Measurements from ENCODE around the gene KCNQ4.
A peak's percentile ranks its signal among the peaks of the same experiment; 100 is the strongest.

Gene KCNQ4

DNA sequence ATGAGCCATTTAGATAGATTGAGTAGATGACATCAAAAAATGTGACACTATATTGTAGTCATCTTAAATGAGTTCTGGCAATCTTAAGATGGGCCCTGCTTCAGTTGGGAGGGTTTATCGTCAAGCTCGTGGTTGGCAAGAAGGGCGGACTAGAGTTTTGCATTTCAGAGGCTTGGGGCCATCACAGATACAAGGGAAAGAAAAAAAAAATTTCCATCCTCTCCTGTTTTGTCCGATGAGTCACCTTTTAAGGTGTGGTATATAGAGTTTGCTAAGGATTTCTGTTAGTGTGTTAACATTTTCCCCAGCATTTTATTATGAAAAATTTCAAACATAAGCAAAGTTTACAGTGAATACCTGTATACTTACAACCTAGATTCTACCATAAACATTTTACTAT lies 31.8 kb upstream of the KCNQ4 start:
- no peak for TF ChIP-seq EZH2phosphoT487 (IDR thresholded peaks at IDR 0.05; ENCODE audit: low read depth)
- peak overlapping the region; percentile 77 for H3K9ac ChIP-seq (ENCODE audit: low read length)
- peak overlapping the region; percentile 99 for H3K27ac ChIP-seq (ENCODE audit: low read length)
- peak overlapping the region; percentile 74 for H3K4me3 ChIP-seq (ENCODE audit: low read length)
- peak overlapping the region; percentile 81 for H3K4me2 ChIP-seq (ENCODE audit: low read length)
- peaks cover 50% of the 10 kb centered on the region for H3K36me3 ChIP-seq (replicated peaks; ENCODE audit: low read depth, low read length)
- no peak overlapping the region for H2AFZ ChIP-seq (ENCODE audit: low read depth, low read length)
- H3K4me1 ChIP-seq (ENCODE audit: low read length) = peaks cover 52% of the 10 kb centered on the region
- H3K27me3 ChIP-seq (ENCODE audit: low read depth, low read length) = no peaks in the 10 kb centered on the region
- no peaks in the 10 kb centered on the region for H3K9me3 ChIP-seq (ENCODE audit: insufficient read depth, low read length)
- peaks cover 10% of the 10 kb centered on the region; the same call in 1 of the 2 replicates for H3K79me2 ChIP-seq (ENCODE audit: low read length)
- H4K20me1 ChIP-seq (ENCODE audit: insufficient read depth, low read length) = no peaks in the 10 kb centered on the region

DNA sequence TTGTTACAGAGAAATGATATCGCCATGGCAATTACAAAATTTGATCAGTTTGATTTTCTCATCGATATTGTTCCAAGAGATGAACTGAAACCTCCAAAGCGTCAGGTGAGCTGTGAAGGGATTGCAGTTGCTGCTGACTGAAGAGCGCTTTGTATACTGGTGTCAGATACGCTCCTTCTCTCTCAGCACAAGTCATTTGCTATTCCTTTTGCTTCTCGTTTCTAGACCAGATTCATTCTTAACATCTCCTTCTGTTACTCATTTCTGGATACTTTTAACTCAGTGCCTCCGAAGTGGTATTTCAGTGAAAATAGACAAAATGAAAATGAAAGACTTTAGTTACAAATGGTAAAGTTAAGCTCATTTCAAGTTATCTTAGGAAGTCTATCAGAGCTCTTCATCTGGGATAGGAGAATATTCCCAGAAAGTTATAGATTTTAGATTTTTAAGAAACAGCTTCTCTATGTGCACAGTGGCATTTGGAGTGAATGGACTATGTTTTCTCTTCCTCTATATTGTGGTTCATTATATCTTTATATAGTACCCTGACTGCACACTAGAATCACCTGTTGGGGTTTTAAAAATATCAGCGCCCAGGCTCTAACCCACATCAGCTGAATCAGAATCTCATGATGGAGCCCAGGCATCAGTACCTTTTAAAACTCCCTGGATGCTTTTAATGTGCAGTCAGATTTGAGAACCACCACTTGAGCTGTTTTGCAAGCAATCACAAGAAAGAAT lies 30.3 kb upstream of the KCNQ4 start:
- TF ChIP-seq EZH2phosphoT487 (IDR thresholded peaks at IDR 0.05; ENCODE audit: low read depth) = no peak
- TF ChIP-seq, protein P1, sequence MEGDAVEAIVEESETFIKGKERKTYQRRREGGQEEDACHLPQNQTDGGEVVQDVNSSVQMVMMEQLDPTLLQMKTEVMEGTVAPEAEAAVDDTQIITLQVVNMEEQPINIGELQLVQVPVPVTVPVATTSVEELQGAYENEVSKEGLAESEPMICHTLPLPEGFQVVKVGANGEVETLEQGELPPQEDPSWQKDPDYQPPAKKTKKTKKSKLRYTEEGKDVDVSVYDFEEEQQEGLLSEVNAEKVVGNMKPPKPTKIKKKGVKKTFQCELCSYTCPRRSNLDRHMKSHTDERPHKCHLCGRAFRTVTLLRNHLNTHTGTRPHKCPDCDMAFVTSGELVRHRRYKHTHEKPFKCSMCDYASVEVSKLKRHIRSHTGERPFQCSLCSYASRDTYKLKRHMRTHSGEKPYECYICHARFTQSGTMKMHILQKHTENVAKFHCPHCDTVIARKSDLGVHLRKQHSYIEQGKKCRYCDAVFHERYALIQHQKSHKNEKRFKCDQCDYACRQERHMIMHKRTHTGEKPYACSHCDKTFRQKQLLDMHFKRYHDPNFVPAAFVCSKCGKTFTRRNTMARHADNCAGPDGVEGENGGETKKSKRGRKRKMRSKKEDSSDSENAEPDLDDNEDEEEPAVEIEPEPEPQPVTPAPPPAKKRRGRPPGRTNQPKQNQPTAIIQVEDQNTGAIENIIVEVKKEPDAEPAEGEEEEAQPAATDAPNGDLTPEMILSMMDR (IDR thresholded peaks at IDR 0.05; ENCODE audit: low read depth, low read length) = no peak
- Histone ChIP-seq H3K27me3 (ENCODE audit: low read depth, low read length) (no peaks in the 10 kb centered on the region), H3K79me2 (ENCODE audit: low read length) (peaks cover 10% of the 10 kb centered on the region; the same call in 1 of the 2 replicates), H2AFZ (ENCODE audit: low read depth, low read length) (no peak overlapping the region), H3K4me3 (ENCODE audit: low read length) (peak overlapping the region; percentile 74), H3K4me1 (ENCODE audit: low read length) (peaks cover 52% of the 10 kb centered on the region), H3K9ac (ENCODE audit: low read length) (peak overlapping the region; percentile 84), H3K4me2 (ENCODE audit: low read length) (peak overlapping the region; percentile 81), H4K20me1 (ENCODE audit: insufficient read depth, low read length) (no peaks in the 10 kb centered on the region), H3K27ac (ENCODE audit: low read length) (peak overlapping the region; percentile 99), H3K36me3 (replicated peaks; ENCODE audit: low read depth, low read length) (peaks cover 55% of the 10 kb centered on the region), H3K9me3 (ENCODE audit: insufficient read depth, low read length) (no peaks in the 10 kb centered on the region)

DNA sequence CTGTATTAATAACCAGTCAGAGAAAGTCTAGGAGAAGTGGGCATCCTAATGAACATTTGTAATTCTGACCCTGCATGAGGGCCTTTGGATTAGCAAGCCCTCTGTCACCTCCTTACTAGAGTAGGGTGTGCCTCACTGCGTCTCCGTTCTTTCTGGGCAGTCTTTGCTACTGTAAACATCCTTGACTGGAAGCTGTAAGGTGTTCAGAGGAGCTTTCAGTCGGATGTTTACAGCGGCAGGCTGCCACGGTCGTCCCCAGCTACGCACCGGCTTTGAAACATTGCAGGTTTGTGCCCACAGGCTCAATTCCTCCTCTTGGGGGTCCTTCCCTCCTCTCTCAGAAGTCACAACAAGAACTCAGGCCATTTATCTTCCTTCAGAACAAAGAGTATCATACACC lies 29.4 kb upstream of the KCNQ4 start:
- Histone ChIP-seq H4K20me1 (ENCODE audit: insufficient read depth, low read length) (no peaks in the 10 kb centered on the region), H3K36me3 (replicated peaks; ENCODE audit: low read depth, low read length) (peaks cover 55% of the 10 kb centered on the region), H3K79me2 (ENCODE audit: low read length) (peaks cover 10% of the 10 kb centered on the region; the same call in 1 of the 2 replicates), H3K4me3 (ENCODE audit: low read length) (peak overlapping the region; percentile 51), H3K4me2 (ENCODE audit: low read length) (peak overlapping the region; percentile 81), H3K27me3 (ENCODE audit: low read depth, low read length) (no peaks in the 10 kb centered on the region), H3K9me3 (ENCODE audit: insufficient read depth, low read length) (no peaks in the 10 kb centered on the region), H3K27ac (ENCODE audit: low read length) (peak overlapping the region; percentile 99), H2AFZ (ENCODE audit: low read depth, low read length) (no peak overlapping the region), H3K4me1 (ENCODE audit: low read length) (peaks cover 52% of the 10 kb centered on the region), H3K9ac (ENCODE audit: low read length) (peak overlapping the region; percentile 46)
- TF ChIP-seq, protein P1 (IDR thresholded peaks at IDR 0.05; ENCODE audit: low read depth, low read length) = no peak
- no peak for TF ChIP-seq EZH2phosphoT487 (IDR thresholded peaks at IDR 0.05; ENCODE audit: low read depth)

DNA sequence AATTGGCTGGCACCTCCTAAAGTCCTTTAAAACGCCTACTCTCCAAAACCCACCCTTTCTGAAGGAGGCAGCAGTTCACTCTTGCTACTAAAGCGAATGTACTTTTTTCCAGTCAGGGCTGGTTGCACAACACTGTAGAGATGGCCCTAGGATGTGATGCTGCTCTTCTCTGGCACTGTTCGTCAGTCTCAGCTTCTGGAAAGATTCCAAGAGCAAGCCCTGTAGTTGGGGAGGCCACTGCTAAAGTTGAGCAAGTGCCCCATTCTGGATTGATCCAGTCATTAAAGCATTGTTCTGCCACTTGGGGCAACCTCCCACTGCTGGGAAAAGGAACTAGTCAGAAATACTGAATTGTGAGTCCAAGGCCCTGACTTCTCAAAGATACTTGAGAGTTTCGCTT lies 28.5 kb upstream of the KCNQ4 start:
- Histone ChIP-seq H4K20me1 (ENCODE audit: insufficient read depth, low read length) (no peaks in the 10 kb centered on the region), H3K9ac (ENCODE audit: low read length) (no peak overlapping the region), H2AFZ (ENCODE audit: low read depth, low read length) (no peak overlapping the region), H3K9me3 (ENCODE audit: insufficient read depth, low read length) (no peaks in the 10 kb centered on the region), H3K4me3 (ENCODE audit: low read length) (no peak overlapping the region), H3K27me3 (ENCODE audit: low read depth, low read length) (no peaks in the 10 kb centered on the region), H3K27ac (ENCODE audit: low read length) (peak overlapping the region; percentile 99), H3K79me2 (ENCODE audit: low read length) (peaks cover 10% of the 10 kb centered on the region; the same call in 1 of the 2 replicates), H3K4me2 (ENCODE audit: low read length) (no peak overlapping the region), H3K4me1 (ENCODE audit: low read length) (peaks cover 52% of the 10 kb centered on the region), H3K36me3 (replicated peaks; ENCODE audit: low read depth, low read length) (peaks cover 53% of the 10 kb centered on the region)
- TF ChIP-seq, protein P1 (IDR thresholded peaks at IDR 0.05; ENCODE audit: low read depth, low read length) = no peak
- TF ChIP-seq EZH2phosphoT487 (IDR thresholded peaks at IDR 0.05; ENCODE audit: low read depth) = no peak
